ENCODE data around the gene DNMT3L.
"Not testable (repeated sequence)": the region's sequence is repeated elsewhere in the genome, so short reads cannot be mapped to it uniquely, and the experiment has no call there.

- TF ChIP-seq, protein P1, sequence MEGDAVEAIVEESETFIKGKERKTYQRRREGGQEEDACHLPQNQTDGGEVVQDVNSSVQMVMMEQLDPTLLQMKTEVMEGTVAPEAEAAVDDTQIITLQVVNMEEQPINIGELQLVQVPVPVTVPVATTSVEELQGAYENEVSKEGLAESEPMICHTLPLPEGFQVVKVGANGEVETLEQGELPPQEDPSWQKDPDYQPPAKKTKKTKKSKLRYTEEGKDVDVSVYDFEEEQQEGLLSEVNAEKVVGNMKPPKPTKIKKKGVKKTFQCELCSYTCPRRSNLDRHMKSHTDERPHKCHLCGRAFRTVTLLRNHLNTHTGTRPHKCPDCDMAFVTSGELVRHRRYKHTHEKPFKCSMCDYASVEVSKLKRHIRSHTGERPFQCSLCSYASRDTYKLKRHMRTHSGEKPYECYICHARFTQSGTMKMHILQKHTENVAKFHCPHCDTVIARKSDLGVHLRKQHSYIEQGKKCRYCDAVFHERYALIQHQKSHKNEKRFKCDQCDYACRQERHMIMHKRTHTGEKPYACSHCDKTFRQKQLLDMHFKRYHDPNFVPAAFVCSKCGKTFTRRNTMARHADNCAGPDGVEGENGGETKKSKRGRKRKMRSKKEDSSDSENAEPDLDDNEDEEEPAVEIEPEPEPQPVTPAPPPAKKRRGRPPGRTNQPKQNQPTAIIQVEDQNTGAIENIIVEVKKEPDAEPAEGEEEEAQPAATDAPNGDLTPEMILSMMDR (IDR thresholded peaks at IDR 0.05) = not testable (repeated sequence)
- TF ChIP-seq REST (IDR thresholded peaks at IDR 0.05; ENCODE audit: low read depth, low read length); TCF12 (IDR thresholded peaks at IDR 0.05); RXRA (IDR thresholded peaks at IDR 0.05; ENCODE audit: borderline replicate concordance, low read depth): not testable (repeated sequence)
- TF ChIP-seq, protein P2, sequence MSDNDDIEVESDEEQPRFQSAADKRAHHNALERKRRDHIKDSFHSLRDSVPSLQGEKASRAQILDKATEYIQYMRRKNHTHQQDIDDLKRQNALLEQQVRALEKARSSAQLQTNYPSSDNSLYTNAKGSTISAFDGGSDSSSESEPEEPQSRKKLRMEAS (IDR thresholded peaks at IDR 0.05; ENCODE audit: low read depth) = not testable (repeated sequence)
These were observed 61.7 kb downstream of the DNMT3L start for GRCh38 chr21:44199997-44200396.

All from SK-N-SH (cell line).